ENCODE measurements around the gene TMEM270.
"Not testable (repeated sequence)": the region's sequence is repeated elsewhere in the genome, so short reads cannot be mapped to it uniquely, and the experiment has no call there.

Gene TMEM270

DNA sequence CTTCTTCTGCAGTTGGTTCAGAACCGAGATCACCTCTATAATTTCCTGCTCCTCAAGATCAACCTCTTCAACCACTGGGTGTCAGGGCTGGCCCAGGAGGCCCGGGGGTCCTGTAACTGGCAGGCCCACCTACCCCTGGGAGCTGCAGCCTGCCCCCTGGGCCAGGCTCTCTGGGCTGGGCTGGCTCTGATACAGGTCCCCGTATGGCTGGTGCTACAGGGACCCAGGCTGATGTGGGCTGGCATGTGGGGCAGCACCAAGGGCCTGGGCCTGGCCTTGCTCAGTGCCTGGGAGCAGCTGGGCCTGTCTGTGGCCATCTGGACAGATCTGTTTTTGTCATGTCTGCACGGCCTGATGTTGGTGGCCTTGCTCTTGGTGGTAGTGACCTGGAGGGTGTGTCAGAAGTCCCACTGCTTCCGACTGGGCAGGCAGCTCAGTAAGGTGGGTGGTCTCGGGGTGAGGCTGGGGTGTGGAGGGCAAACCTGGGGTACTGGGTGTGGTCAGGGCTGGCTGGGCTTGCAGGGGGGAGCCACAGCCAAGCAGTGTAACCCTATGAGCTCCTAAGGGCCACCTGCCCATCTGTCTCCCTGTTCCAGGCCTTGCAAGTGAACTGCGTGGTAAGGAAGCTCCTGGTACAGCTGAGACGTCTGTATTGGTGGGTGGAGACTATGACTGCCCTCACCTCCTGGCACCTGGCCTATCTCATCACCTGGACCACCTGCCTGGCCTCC lies 4.2 kb downstream of the TMEM270 start:
- DNase-seq = no peak

- no peak for DNase-seq
Measured at GRCh38 chr7:73865738-73866445, 4.9 kb downstream of the TMEM270 start.

- DNase-seq = no peak
Measured at GRCh38 chr7:73866446-73866767, 5.4 kb downstream of the TMEM270 start.

DNA sequence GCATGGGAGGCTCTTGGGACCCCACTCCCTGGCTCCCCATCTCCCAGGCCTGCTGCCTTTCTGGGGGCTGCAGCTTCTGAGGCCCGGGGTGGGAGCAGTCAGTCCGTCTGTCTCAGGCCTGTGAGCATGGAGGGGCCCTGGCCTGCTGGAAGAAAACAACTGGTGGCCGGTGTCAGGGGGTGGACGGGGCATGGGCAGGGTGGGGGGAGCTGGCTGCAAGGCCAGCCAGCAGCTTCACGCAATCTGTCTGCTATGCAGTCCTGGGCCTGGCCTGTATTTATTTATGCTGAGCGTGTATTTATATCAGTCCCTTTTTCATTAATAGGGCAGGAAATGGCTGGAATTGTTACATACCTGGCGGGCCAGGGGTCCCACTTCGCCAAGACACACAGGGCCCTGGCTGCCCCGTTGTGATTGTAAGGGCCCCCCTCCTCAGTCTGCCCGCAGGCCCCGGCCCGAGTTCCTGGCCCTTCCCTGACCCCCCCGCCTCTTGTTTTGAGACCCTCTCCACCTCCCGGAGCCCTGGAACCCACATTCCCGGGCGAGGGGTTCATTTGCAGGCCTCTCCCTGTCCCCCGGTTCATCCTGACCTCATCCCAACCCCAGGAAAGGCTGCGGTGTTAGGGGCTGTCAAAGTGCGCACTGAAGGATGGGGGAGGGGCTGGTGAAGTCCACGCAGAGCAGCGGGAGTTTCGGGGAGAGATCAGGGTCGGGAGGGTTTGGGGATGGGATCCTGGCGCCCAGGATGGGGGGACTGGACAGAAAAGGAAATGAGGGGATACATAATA lies 8.2 kb downstream of the TMEM270 start:
- DNase-seq = no peak

DNA sequence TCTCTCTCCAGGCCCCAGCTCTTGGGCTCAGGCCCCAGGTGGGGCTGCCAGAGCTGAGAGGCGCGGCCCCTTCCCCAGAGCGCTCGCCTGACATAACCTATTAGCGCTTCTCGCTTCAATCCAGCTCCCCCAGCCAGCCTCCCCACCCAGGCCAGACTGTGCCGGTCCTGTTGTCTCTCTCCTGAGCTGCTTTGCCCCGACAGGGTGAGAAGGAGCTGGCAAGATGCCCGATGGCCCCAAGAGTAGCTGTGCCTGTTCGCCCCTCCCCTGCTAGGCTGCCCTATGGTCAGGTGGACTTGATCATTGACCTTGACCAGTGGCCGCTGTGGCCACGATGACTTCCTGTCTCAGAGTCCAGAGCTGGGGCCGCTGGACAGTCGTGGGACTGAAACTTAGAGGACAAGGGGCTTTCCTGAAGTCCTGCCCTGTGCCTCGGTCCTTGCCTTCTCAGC lies 9.1 kb downstream of the TMEM270 start:
- no peak for DNase-seq

- DNase-seq = no peak
Measured at GRCh38 chr7:73871163-73872011, 10.4 kb downstream of the TMEM270 start.

DNA sequence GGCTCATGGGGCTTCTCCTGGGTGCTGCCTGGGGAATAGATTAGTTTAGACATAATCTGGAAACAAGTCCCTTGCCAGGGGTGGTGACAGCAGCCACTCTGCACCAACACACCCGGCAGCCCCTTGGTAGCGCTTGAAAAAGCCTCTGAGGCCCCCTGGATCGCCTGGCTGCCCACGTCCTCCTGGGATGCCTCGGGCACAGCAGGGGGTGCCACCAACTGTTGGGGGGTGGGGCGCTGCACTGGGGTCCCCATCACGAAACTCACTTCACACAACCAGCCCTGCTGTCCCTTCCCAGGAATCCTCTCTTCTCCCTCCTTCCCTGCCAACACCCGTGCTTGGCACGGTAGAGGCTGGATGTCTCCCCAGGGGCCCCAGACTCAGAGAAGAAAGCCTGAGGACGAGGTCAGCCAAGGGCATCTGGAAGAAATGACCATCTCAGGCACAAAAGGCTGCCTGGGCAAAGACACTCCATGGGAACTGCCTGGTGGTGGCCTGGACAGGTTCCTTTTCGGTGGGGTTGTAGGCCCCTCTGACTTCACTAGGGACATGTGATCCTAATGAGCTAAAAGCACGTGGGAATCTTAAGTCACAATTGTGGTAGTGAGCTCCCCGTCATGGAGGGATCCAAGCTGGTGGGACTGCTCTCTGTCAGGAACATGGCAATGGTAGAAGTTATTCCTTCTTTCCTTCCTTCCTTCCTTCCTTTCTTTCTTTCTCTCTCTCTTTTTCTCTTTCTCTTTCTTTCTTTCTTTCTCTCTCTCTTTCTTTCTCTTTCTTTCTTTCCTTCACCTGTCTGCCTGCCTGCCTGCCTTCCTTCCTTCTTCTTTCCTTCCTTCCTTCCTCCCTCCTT lies 11.3 kb downstream of the TMEM270 start:
- DNase-seq = no peak

DNA sequence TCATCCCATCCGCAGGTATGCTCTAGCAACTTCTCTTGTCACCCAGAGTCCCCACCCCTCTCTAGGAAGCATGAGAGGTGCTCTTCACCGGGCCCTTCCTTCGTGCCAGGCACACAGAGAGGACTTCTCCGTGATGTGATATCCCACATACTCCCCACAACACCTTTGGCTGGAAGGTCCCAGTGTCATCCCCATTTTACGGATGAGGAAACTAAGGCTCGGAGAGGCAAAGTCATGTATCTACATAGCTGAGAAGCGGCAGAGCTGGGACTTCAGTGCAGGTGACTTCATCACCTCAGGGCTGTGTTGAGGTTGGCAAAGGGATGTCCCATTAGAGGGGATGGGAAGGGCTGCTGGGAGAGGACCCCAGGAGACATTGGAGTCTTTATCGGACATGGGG lies 15.4 kb downstream of the TMEM270 start:
- DNase-seq = no peak

- DNase-seq = no peak
Measured at GRCh38 chr7:73876973-73877372, 16.0 kb downstream of the TMEM270 start.

- no peak for DNase-seq
Measured at GRCh38 chr7:73879977-73880681, 19.2 kb downstream of the TMEM270 start.

DNA sequence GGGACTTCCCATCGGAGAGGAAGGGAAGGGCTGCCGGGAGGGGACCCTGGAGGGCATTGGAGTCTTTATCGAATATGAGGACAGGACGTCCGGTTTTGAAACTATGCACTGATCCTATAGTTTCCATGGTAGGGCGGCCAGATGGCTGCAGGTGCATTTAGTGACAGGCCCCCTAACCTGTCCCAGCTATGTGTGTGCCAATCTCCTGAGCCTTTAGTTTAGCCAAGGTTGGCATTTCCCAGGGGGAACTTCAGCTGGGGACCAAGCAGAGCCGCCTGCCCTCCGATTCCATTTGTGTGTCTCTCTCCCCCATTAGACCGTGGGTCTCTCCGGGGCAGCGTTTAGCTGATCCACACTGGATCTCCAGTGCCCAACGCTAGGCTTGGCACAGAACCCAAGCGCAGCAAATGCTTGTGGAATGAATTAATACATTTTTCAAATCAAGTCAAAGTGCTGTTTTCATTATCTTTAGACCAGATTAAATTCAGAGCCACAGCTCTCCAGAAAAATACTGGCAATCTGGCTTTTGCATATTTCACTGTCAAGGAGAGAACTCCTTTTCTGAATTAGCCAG lies 19.9 kb downstream of the TMEM270 start:
- DNase-seq = no peak

GRCh38 chr7:73881352-73882046 lies 20.5 kb downstream of the TMEM270 start:
- DNase-seq = no peak

GRCh38 chr7:73882047-73882402 lies 21.1 kb downstream of the TMEM270 start:
- DNase-seq = no peak

GRCh38 chr7:73884867-73885422 lies 24.0 kb downstream of the TMEM270 start:
- DNase-seq = not testable (repeated sequence)

DNA sequence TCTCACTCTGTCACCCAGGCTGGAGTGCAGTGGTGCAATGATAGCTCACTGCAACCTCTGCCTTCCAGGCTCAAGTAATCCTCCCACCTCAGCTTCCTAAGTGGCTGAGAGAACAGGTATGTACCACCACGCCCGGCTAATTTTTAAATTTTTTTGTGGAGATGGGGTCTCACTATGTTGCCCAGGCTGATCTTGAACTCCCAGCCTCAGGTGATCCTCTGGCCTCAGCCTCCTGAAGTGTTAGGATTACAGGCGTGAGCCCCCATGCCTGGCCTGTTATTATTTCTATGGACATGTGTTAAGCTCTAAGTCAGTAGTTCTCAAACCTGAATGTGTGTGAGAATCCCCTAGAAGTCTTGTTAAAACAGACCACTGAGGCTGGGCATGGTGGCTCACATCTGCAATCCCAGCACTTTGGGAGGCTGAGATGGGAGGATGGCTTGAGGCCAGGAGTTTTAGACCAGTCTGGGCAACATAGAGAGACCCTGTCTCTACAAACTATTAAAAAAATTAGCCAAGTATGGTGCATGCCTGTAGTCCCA lies 24.5 kb downstream of the TMEM270 start:
- DNase-seq = no peak

- no peak for DNase-seq
Measured at GRCh38 chr7:73885975-73886798, 25.2 kb downstream of the TMEM270 start.

DNA sequence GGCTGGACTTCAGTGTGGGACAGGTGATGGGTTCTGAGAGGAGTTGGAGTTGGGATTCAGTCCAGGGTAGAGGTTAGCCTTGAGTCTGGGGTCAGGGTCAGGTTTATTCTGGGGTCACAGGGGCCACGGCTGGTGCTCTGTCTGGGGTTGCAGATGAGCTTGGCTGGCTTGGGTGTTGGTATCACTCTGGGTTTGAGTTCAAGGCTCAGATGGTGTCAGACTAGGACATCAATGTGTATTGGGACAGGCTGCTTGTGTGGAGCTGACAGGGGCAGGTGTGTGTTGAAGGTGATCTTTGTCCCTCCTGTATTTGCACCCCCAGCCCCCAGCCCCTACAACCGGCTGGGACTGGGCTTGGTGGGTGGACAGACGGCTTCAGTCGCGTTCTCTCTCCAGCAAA lies 26.8 kb downstream of the TMEM270 start:
- no peak for DNase-seq

DNA sequence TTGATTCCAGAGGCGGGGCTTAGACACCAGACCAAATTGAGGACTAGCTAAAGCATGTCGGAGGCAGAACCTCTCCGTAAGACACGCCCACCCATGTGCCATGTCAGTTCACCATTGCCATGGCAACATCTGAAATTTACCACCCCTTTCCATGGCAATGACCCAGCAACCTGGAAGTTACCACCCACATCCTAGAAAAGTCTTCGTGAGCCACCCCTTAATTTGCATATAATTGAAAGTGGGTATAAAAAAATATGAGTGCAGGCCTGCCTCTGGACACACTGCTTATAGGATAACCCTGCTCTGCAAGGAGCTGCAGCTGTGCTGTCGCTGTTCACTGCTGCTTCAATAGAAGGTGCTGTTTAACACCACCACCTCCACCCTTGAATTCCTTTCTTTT lies 28.0 kb downstream of the TMEM270 start:
- DNase-seq = no peak
